OCI-LY1 (cell line): ENCODE data around the gene RAB30.

ENCODE experiments used
- EZH2 ChIP-seq: fragments of 200-600 bp; sonication (generic), shearing (Covaris generic); IDR thresholded peaks from 2 replicates; pipeline ENCODE4 v1.8.0; 2017; ENCODE audit warnings: borderline replicate concordance, mixed run types, mild to moderate bottlenecking, antibody characterized with exemption, low read length, moderate library complexity, mixed read lengths
- TF ChIP-seq, protein P1 (sequence below): fragments of 200-600 bp; sonication (generic), shearing (Covaris generic); IDR thresholded peaks from 2 replicates; pipeline ENCODE4 v1.5.1; 2017; ENCODE audit warnings: mild to moderate bottlenecking, antibody characterized with exemption, low read length, moderate library complexity, mixed read lengths

DNA sequence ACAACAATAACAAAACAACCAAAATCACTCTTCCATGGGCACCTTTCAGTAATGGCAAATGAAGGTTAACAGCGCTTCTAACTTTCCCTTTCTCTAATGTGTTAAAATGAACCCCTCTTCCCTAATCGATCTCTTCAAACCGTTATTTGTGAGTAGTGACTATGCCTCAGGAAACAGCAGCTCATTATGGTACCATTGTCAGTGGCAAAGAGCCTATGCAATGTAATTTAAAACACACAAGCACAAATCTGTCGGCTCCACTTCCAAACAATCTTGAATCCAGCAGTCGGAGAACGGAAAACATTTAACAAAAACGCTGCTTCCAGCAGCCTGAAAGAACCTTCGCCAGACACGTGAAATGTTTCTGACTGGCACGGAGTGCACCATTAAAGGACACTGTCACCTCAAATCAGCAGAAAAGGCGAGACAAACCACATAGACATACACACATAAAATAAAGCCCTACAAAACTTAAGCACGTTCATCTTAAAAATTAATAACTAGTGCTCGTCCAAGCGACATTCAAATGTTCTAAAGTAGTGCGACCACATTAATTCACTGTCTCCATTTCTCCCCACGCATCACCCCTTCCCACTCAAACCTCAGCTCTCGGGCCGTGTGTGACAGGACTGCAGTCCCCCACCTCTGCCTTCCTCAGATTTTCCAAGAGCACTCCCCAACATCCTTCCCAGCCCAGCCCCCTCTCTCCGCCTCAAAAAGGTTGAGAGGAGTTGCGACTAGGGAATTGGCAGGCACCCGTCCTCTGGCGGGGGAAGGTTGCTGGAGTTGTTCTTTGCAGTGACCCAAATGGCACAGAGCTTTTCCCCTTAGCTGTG, 748 bp downstream of the RAB30 start:
- TF ChIP-seq, protein P1, sequence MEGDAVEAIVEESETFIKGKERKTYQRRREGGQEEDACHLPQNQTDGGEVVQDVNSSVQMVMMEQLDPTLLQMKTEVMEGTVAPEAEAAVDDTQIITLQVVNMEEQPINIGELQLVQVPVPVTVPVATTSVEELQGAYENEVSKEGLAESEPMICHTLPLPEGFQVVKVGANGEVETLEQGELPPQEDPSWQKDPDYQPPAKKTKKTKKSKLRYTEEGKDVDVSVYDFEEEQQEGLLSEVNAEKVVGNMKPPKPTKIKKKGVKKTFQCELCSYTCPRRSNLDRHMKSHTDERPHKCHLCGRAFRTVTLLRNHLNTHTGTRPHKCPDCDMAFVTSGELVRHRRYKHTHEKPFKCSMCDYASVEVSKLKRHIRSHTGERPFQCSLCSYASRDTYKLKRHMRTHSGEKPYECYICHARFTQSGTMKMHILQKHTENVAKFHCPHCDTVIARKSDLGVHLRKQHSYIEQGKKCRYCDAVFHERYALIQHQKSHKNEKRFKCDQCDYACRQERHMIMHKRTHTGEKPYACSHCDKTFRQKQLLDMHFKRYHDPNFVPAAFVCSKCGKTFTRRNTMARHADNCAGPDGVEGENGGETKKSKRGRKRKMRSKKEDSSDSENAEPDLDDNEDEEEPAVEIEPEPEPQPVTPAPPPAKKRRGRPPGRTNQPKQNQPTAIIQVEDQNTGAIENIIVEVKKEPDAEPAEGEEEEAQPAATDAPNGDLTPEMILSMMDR: no peak
- TF ChIP-seq EZH2: no peak
